ENCODE data around the gene NIP7.

The NIP7 gene

DNA sequence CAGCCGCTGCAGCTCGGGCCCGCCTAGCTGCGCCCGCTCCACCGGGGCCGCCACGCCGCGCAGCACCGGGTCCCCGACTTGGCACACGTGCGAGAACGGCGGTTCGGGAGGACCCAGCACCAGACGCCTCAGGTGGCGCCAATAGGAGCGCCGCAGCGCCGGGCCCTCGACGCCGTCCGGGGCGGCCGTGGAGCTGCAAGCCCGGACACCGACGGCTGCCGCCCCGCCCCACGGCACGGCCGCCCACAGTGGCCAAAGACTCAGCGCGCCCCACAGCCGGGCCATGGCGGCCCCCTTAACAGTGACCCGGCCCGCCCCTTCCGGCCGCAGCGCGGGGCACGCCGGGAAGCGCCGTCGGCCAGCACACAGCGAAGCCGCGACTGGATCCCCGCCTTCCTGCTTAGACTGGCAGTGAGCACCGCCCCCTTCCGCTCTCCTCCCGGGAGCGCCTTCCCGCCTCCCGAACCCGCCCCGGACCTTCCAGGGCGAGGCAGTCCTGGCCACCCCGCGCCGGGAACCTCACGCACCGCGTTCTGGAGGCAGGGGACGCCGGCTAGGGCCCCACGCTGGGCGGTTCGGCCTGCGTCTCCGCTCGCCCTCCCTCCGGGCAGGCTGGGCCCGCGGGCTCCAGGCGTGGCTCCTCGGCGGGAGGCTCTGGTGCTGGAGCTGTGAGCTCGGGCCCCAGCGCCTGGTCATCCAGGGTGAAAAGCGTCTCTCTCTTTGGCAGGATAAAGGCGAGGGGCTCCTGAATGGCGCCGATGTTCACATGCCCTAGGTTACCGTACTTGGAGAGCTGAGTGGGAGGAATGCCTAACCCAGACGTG is 9.1 kb upstream of the NIP7 start, which contains the start of gene PDF:
Gene PDF (minus strand): TSS at position 303 of the 824 bp plus-strand sequence. CDS start 18 bp downstream, at position 285.
- peak within 1 kb of the TSS; percentile 93 for H3K27ac ChIP-seq
- TF ChIP-seq CTCF (conservative IDR thresholded peaks at IDR 0.05) (no peak), ZFX (IDR thresholded peaks at IDR 0.05) (0 out of 2 replicates have a peak, but pooled peaks have one; percentile 28)

- H3K27ac ChIP-seq: no peak overlapping the region
- TF ChIP-seq CTCF (conservative IDR thresholded peaks at IDR 0.05) (no peak), ZFX (IDR thresholded peaks at IDR 0.05) (no peak)
Measured at GRCh38 chr16:69334696-69335095, 4.9 kb upstream of the NIP7 start.

- peak overlapping the region; percentile 93 for H3K27ac ChIP-seq
- TF ChIP-seq ZFX (IDR thresholded peaks at IDR 0.05) (no peak), CTCF (conservative IDR thresholded peaks at IDR 0.05) (no peak)
Measured at GRCh38 chr16:69338557-69339288, 849 bp upstream of the NIP7 start.

- H3K27ac ChIP-seq: peak overlapping the region; percentile 93
- no peak for TF ChIP-seq CTCF (conservative IDR thresholded peaks at IDR 0.05)
- no peak for TF ChIP-seq ZFX (IDR thresholded peaks at IDR 0.05)
Measured at GRCh38 chr16:69340095-69340644, 598 bp downstream of the NIP7 start.

GRCh38 chr16:69344171-69344570 is 4.6 kb downstream of the NIP7 start:
- no peak for TF ChIP-seq ZFX (IDR thresholded peaks at IDR 0.05)
- TF ChIP-seq CTCF (conservative IDR thresholded peaks at IDR 0.05): no peak
- H3K27ac ChIP-seq: no peak overlapping the region

GRCh38 chr16:69345923-69346322 is 6.4 kb downstream of the NIP7 start:
- no peak overlapping the region for H3K27ac ChIP-seq
- TF ChIP-seq ZFX (IDR thresholded peaks at IDR 0.05) (no peak), CTCF (conservative IDR thresholded peaks at IDR 0.05) (no peak)

- TF ChIP-seq CTCF (conservative IDR thresholded peaks at IDR 0.05) (no peak), ZFX (IDR thresholded peaks at IDR 0.05) (no peak)
- no peak overlapping the region for H3K27ac ChIP-seq
Measured at GRCh38 chr16:69346683-69347082, 7.1 kb downstream of the NIP7 start.
